RWPE2 (cell line): Measurements from ENCODE around the gene RTP3.

Source experiments
- ATAC-seq: fragments of 200-7000 bp; cut with Tn5 transposase; 3 replicates; pipeline ENCODE4 v1.9.1; 2021; ENCODE audit warnings: low read depth
- DNase-seq: peaks from one replicate; pipeline ENCODE4 v3.0.0-alpha.2; 2020; ENCODE audit warnings: low spot score
- H3K27ac ChIP-seq: fragments of 450-650 bp; 2 replicates; pipeline ENCODE4 v1.5.1; 2017; ENCODE audit warnings: mild to moderate bottlenecking; ENCODE audit not compliant: poor library complexity, severe bottlenecking
- H3K27me3 ChIP-seq: fragments of 250-450 bp; sonication (Bioruptor Pico); 2 replicates; pipeline ENCODE4 v1.5.1; 2021; ENCODE audit warnings: mild to moderate bottlenecking, moderate library complexity; ENCODE audit not compliant: insufficient read depth, poor library complexity, severe bottlenecking
- H3K36me3 ChIP-seq: fragments of 250-450 bp; sonication (Bioruptor Pico); 2 replicates; pipeline ENCODE4 v1.5.1; 2020; ENCODE audit warnings: low read depth, mild to moderate bottlenecking, moderate library complexity
- H3K4me1 ChIP-seq: fragments of 250-450 bp; sonication (Bioruptor Pico); 2 replicates; pipeline ENCODE4 v1.5.1; 2021; ENCODE audit warnings: mild to moderate bottlenecking, moderate library complexity; ENCODE audit not compliant: insufficient read depth, poor library complexity, severe bottlenecking
- H3K4me3 ChIP-seq: fragments of 250-450 bp; sonication (Bioruptor Pico); 2 replicates; pipeline ENCODE4 v1.5.1; 2021; ENCODE audit warnings: mild to moderate bottlenecking, moderate library complexity; ENCODE audit not compliant: severe bottlenecking
- H3K9me3 ChIP-seq: fragments of 250-450 bp; sonication (Bioruptor Pico); 2 replicates; pipeline ENCODE4 v1.5.1; 2021; ENCODE audit warnings: mild to moderate bottlenecking, moderate library complexity; ENCODE audit not compliant: severe bottlenecking
- TF ChIP-seq, protein P1 (sequence below): fragments of 450-650 bp; IDR thresholded peaks from one replicate; pipeline ENCODE4 v1.5.1; 2017; ENCODE audit warnings: mild to moderate bottlenecking, moderate library complexity; ENCODE audit not compliant: poor library complexity, severe bottlenecking

RTP3 gene

DNA sequence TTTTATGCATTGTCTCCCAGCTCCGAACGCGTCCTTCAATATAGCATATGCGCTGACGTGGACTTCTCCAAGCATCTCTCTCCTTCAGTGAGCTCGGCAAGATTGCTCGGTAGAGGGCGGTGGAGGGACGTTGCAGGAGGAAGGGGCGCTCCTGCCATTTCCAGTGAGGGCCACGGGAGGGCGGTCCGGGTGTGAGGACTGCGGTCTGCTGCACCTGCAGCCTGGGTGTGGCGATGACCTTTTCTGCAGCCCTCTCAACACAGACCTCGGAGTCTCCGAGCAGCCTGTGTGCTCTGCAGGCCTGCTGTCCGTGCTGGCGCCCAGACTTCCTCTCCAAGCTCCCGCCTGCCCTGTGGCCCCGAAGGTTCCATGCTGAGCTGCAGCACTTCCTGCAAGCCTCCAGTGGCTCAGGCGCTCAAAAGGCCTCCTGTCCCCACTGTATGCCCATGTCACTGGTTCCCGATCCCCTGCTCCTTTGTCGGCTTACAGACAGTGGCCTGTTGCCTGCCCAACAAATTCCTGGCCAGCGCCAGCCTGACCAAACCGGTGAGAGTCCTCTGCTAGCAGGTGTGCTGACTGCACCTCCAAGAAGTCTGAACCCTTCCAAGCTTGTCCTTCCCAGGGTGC lies 8.9 kb upstream of the RTP3 start:
- Histone ChIP-seq H3K4me3 (no peak overlapping the region), H3K27ac (no peak overlapping the region)

GRCh38 chr3:46489381-46489780 lies 8.4 kb upstream of the RTP3 start:
- no peak overlapping the region for H3K4me3 ChIP-seq
- no peak overlapping the region for H3K27ac ChIP-seq
- no peak for DNase-seq
- TF ChIP-seq, protein P1, sequence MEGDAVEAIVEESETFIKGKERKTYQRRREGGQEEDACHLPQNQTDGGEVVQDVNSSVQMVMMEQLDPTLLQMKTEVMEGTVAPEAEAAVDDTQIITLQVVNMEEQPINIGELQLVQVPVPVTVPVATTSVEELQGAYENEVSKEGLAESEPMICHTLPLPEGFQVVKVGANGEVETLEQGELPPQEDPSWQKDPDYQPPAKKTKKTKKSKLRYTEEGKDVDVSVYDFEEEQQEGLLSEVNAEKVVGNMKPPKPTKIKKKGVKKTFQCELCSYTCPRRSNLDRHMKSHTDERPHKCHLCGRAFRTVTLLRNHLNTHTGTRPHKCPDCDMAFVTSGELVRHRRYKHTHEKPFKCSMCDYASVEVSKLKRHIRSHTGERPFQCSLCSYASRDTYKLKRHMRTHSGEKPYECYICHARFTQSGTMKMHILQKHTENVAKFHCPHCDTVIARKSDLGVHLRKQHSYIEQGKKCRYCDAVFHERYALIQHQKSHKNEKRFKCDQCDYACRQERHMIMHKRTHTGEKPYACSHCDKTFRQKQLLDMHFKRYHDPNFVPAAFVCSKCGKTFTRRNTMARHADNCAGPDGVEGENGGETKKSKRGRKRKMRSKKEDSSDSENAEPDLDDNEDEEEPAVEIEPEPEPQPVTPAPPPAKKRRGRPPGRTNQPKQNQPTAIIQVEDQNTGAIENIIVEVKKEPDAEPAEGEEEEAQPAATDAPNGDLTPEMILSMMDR: no peak
- no peaks in the 10 kb centered on the region for H3K9me3 ChIP-seq
- no peak for ATAC-seq
- H3K4me1 ChIP-seq: peaks cover 9% of the 10 kb centered on the region
- H3K27me3 ChIP-seq: no peaks in the 10 kb centered on the region
- H3K36me3 ChIP-seq: no peaks in the 10 kb centered on the region

More for the DNA sequence above, 8.9 kb upstream of the RTP3 start:
- ATAC-seq (peak; percentile 93), DNase-seq (peak; percentile 88)
- H3K4me1 ChIP-seq: peaks cover 9% of the 10 kb centered on the region
- H3K9me3 ChIP-seq: no peaks in the 10 kb centered on the region
- TF ChIP-seq, protein P1: peak; percentile 95
- no peaks in the 10 kb centered on the region for H3K27me3 ChIP-seq
- H3K36me3 ChIP-seq: no peaks in the 10 kb centered on the region

DNA sequence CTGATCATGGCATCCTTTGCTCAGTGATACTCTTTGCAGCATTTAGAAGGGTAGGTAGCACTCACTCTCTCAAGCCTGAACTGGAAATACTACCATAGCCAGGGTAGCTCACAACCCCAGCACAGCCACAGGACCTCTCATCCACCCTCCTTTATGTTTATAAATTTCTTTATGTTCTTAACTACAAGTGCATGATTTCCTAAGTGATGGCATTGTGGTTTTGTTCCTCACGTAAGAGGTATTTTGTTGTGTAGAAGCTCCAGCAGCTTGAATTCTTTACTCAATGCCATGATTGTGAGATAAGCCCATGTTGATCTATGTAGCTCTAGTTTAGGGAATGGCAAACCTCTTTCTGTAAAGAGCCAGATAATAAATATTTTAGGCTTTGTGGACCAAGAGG lies 7.9 kb upstream of the RTP3 start:
- H3K27me3 ChIP-seq: no peaks in the 10 kb centered on the region
- H3K4me1 ChIP-seq: peaks cover 9% of the 10 kb centered on the region
- H3K9me3 ChIP-seq: no peaks in the 10 kb centered on the region
- no peaks in the 10 kb centered on the region for H3K36me3 ChIP-seq
- no peak overlapping the region for H3K4me3 ChIP-seq
- TF ChIP-seq, protein P1: no peak
- DNase-seq (no peak), ATAC-seq (no peak)
- no peak overlapping the region for H3K27ac ChIP-seq

- ATAC-seq (no peak), DNase-seq (no peak)
- peaks cover 9% of the 10 kb centered on the region for H3K4me1 ChIP-seq
- H3K4me3 ChIP-seq: no peak overlapping the region
- TF ChIP-seq, protein P1: no peak
- no peaks in the 10 kb centered on the region for H3K36me3 ChIP-seq
- H3K27ac ChIP-seq: no peak overlapping the region
- no peaks in the 10 kb centered on the region for H3K9me3 ChIP-seq
- no peaks in the 10 kb centered on the region for H3K27me3 ChIP-seq
These were observed 7.3 kb upstream of the RTP3 start for GRCh38 chr3:46490338-46491084.
